VCaP (cell line): ENCODE results near the gene GAS7.

ENCODE experiments used
- H3K27ac ChIP-seq: fragments of 450-650 bp; 2 replicates; pipeline ENCODE4 v1.5.1; 2017
- TF ChIP-seq, protein P1 (sequence below): fragments of 450-650 bp; conservative IDR thresholded peaks from 2 replicates; pipeline ENCODE4 v1.5.1; 2017; ENCODE audit warnings: mild to moderate bottlenecking, moderate library complexity

The GAS7 gene

DNA sequence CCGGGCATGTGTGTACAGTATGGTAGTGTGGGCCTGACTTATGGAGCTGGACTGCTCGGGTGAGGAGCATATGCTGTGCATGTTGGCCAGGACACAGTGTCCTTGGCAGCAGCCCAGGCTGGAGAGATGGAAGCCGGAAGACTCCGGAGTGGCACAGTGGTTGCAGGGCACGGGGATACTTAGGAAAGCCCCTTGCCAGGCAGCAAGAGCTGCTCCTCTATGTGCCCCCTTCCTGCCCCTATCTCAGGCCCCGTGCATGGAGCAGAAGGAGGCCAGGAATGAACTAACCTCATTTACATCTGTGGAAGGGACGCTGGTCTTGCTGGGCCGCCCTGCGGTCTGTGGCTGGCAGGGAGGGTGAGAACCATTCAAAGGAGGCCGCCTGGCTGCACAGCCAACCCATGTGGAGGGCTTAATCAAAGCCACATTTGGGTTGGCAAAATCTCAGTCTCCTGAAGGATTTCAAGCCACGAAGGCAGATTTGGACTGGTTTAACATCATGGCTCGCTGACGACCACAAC lies 261.1 kb downstream of the GAS7 start:
- peak overlapping the region; percentile 52 for H3K27ac ChIP-seq
- TF ChIP-seq, protein P1, sequence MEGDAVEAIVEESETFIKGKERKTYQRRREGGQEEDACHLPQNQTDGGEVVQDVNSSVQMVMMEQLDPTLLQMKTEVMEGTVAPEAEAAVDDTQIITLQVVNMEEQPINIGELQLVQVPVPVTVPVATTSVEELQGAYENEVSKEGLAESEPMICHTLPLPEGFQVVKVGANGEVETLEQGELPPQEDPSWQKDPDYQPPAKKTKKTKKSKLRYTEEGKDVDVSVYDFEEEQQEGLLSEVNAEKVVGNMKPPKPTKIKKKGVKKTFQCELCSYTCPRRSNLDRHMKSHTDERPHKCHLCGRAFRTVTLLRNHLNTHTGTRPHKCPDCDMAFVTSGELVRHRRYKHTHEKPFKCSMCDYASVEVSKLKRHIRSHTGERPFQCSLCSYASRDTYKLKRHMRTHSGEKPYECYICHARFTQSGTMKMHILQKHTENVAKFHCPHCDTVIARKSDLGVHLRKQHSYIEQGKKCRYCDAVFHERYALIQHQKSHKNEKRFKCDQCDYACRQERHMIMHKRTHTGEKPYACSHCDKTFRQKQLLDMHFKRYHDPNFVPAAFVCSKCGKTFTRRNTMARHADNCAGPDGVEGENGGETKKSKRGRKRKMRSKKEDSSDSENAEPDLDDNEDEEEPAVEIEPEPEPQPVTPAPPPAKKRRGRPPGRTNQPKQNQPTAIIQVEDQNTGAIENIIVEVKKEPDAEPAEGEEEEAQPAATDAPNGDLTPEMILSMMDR, result no peak

DNA sequence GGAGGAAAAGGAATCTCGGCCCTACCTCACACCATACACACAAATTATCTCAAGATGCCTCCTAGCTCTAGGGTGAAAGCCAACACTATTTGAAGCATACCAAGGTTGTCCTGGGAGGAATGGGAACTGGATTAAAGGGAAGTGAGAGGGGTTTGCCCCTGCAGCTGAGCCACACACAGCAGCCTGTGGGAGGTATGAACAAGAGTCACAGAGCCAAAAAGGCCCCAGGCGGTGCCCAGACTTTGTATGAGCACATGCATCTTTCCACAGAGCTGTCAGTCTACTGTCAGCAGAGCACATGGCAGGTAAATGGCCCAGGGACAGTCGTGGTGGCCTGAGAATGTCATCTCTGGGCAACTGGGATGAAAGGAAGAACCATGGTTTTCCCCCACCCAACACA lies 262.3 kb downstream of the GAS7 start:
- TF ChIP-seq, protein P1, result no peak
- H3K27ac ChIP-seq, result peak overlapping the region; percentile 52; the same call in 1 of the 2 replicates

GRCh38 chr17:9935408-9935807 lies 263.0 kb downstream of the GAS7 start:
- TF ChIP-seq, protein P1, result no peak
- no peak overlapping the region for H3K27ac ChIP-seq

- TF ChIP-seq, protein P1, result no peak
- H3K27ac ChIP-seq, result no peak overlapping the region
These were observed 264.1 kb downstream of the GAS7 start for GRCh38 chr17:9934331-9934730.

DNA sequence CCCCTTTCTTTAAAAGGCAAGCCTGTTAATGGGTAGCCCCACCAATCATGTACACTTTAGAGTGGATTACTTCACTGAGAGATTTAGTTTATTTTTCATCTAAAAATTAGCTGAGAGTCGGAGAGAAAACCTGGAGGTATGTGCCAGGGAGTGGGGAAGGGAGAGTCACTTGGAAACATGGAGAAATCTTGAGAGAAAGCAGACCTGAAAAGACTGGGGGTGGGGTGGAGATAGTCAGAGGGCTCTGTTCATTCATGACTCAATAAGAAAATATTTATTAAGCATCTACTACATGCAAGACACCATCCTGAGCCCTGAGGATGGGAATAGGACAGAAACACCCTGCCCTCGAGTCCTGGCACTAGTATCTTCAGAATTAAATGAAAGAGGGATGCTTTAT lies 265.9 kb downstream of the GAS7 start:
- no peak overlapping the region for H3K27ac ChIP-seq
- TF ChIP-seq, protein P1, result no peak

- TF ChIP-seq, protein P1, result no peak
These were observed 267.2 kb downstream of the GAS7 start for GRCh38 chr17:9931144-9931741.

GRCh38 chr17:9929871-9930270 lies 268.5 kb downstream of the GAS7 start:
- H3K27ac ChIP-seq, result no peak overlapping the region

More at GRCh38 chr17:9931144-9931741, 267.2 kb downstream of the GAS7 start:
- H3K27ac ChIP-seq, result no peak overlapping the region

More at GRCh38 chr17:9929871-9930270, 268.5 kb downstream of the GAS7 start:
- TF ChIP-seq, protein P1, result no peak
